GM13977 (cell line): ENCODE results near the gene KRT9.

ENCODE experiments used
- DNase-seq: peaks from one replicate; pipeline ENCODE4 v3.0.0; 2012; ENCODE audit warnings: low spot score
- in situ Hi-C: fragments of 300-500 bp; cut with MboI; formaldehyde crosslinking; loops from one replicate; pipeline ENCODE4 v1.12.0; 2022; ENCODE audit warnings: low sequenced_read_pairs, low pct_unique_long_range_greater_than_20kb, mixed read lengths, inconsistent platforms; ENCODE audit not compliant: unreplicated experiment
- TF ChIP-seq, protein P1 (sequence below): IDR thresholded peaks from 2 replicates; pipeline ENCODE4 v1.5.1; 2012; ENCODE audit warnings: mild to moderate bottlenecking, control low read depth; ENCODE audit not compliant: insufficient read depth; ENCODE audit errors: extremely low read depth, missing control alignments

Gene KRT9

DNA sequence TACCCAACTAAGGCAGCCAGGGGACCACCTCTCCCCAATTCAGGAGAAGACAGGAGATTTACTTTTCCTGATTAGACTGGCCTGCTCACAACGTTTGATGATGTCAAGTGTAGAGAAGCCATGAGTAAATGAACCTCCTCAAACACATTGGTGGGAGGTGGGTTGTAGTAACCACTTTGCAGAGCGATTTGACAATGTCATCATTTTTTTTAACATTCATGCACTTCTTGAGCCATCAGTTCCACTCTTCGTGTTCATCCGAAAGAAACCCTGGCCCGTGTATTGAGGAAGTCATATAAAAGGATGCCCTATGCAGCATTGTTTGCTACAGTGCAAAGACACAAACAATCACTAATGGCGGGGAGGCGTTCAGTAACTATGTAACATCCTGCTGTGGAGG lies 38.2 kb downstream of the KRT9 start:
- no peak for DNase-seq
- in situ Hi-C loops, result no loop called here
- TF ChIP-seq, protein P1, sequence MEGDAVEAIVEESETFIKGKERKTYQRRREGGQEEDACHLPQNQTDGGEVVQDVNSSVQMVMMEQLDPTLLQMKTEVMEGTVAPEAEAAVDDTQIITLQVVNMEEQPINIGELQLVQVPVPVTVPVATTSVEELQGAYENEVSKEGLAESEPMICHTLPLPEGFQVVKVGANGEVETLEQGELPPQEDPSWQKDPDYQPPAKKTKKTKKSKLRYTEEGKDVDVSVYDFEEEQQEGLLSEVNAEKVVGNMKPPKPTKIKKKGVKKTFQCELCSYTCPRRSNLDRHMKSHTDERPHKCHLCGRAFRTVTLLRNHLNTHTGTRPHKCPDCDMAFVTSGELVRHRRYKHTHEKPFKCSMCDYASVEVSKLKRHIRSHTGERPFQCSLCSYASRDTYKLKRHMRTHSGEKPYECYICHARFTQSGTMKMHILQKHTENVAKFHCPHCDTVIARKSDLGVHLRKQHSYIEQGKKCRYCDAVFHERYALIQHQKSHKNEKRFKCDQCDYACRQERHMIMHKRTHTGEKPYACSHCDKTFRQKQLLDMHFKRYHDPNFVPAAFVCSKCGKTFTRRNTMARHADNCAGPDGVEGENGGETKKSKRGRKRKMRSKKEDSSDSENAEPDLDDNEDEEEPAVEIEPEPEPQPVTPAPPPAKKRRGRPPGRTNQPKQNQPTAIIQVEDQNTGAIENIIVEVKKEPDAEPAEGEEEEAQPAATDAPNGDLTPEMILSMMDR, result no peak

DNA sequence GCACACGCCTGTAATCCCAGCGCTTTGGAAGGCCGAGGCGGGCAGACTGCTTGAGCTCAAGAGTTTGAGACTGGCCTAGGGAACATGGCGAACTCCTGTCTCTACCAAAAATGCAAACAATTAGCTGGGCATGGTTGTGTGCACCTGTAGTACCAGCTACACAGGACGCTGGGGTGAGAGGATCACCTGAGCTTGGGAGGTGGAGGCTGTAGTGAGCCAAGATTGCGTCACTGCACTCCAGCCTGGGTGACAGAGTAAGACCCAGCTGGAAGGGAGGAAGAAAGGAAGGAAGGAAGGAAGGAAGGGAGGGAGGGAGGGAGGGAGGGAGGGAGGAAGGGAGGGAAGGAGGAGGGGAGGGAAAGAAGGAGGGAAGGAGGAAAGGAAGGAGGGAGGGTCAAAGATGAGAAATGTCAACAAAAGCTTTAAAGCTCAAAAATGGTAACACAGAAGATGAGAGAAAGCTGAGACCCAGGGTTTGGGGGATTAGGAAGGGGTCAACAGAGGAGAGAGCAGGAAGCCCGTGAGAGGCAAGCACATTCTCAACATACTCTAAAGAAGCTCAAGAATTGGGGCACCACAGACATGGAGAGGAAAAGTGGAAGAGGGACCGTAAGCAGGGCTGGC lies 38.8 kb downstream of the KRT9 start:
- TF ChIP-seq, protein P1, result no peak
- in situ Hi-C loops, result no loop called here
- DNase-seq, result no peak

DNA sequence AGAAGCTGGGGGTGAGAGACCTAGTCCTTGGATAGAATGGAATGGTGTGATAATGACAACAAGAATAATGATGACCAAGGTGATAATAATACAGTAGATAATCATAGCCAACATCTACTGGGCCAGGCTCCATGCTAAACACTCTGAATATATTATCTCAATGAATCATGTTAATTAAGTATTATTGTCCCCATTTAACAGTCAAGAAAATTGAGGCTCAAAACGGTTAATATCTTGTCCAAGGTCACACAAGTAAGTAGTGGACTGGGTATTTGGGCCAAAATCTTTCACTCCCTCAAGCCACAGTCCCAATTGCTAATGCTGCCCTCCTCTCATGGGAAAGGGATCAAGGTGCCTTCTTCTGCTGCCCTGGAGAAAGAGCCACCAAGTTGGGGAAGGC lies 39.9 kb downstream of the KRT9 start:
- DNase-seq, result no peak
- TF ChIP-seq, protein P1, result no peak
- in situ Hi-C loops, result no loop called here

DNA sequence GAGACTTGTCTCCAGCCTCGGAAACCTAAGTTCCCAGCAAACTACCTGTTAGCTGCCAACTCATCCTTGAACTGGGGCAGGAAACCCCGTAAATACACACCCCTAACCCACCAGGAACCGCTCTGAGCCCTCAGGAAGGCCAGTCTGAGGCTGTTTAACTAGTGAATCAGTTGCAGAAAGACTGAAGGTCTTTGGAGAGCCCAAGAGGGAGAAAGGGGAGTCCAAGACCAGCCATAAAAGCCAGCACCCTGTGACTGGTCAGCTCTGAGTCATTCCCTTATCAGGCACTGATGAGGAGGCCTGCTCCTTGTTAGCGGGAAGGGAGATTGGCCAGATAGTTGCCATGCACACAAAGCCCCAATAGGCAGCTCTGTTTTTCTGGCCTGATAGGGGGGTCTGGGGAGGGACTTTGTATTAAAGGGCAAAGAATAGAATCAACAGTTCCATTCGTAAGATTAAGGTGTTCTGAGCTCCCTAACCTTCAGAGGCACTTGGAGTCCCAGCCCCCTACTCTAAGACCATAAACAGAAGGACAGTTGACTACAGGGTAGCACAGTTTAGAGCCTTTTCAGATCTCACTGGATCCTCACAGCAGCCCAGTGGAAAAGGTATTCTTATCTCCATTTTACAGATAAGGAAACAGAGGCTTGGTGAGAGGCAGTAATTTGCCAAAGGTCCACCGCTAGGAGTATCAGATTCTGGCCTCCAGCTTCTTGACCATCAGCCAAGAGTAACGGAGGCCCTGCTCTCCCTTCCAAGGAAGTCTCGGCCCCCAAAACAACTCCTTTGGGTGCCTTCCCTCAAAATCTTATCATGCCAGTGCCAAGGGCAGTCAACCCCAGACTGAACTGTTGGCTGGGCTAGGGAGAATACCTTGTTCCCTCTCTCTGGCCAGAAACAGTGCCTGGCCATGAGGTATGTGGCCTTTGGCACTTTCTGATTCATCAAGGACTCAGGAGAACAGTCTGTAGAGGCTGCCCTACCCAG lies 41.5 kb downstream of the KRT9 start:
- no peak for DNase-seq
- in situ Hi-C loops, result no loop called here
- TF ChIP-seq, protein P1, result no peak

DNA sequence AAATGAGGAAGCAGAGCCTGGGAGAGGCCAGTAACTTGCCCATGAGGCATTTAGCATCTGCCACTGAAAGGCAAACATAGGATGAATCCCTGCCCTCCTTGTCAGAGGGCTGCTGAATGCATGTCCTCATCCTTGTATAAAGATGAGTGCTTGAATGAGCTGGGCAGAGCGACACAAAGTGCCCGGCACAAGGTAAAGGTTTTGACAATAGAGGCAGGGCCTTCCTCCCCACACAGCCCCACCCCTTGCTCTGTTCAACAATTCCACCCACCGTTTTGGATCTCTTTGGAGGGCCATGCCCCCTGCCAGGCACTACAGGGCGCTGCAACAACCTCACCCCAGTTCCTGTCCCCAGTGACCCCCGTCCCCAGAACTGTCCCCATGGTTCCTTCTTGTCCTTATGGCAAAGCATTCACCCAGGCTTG lies 42.4 kb downstream of the KRT9 start:
- in situ Hi-C loops, result no loop called here
- TF ChIP-seq, protein P1, result no peak
- DNase-seq, result no peak

DNA sequence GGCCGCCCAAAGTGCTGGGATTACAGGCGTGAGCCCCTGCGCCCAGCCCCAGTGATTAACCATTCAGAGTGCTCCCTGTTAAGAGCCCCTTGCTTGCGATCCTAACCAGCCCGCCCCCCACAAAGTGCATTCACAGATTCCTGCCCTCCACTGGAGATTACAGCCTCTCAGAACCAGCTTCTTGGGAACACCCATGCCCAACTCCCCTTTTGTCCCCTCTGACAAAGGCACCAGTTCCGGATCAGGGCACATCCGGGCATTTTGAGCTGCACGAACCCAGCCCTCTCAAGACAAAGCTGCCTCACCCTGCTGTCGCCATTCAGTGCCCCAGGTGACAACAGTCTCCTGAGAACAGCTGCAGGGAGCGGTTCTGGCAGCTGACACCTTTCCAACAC lies 42.9 kb downstream of the KRT9 start:
- DNase-seq, result no peak
- TF ChIP-seq, protein P1, result no peak
- in situ Hi-C loops, result no loop called here
